Liver (tissue), 3 donors: Measurements from ENCODE around the gene MTERF1.

Source experiments
- FOXA2 ChIP-seq: IDR thresholded peaks from 2 replicates; pipeline ENCODE4 v1.6.1; 2016; ENCODE audit warnings: antibody characterized with exemption
- GABPA ChIP-seq, 2 donors: IDR thresholded peaks in 1 of 2; conservative IDR thresholded peaks in 1 of 2; 2 replicates each; pipeline ENCODE4 v1.6.1; 2016; ENCODE audit warnings: antibody characterized with exemption in 2 of 2, mild to moderate bottlenecking in 1 of 2, moderate library complexity in 1 of 2
- RAD21 ChIP-seq, 2 donors: IDR thresholded peaks; 2 replicates each; pipeline ENCODE4 v1.6.1; 2016; ENCODE audit warnings: antibody characterized with exemption in 2 of 2, mild to moderate bottlenecking in 2 of 2
- SP1 ChIP-seq: IDR thresholded peaks from 2 replicates; pipeline ENCODE4 v1.6.1; 2018; ENCODE audit warnings: antibody characterized with exemption, mild to moderate bottlenecking
- TAF1 ChIP-seq: conservative IDR thresholded peaks from 2 replicates; pipeline ENCODE4 v1.6.1; 2016; ENCODE audit warnings: antibody characterized with exemption, mild to moderate bottlenecking
- TF ChIP-seq, protein P1 (sequence below): fragments of 150-350 bp; IDR thresholded peaks from 2 replicates; pipeline ENCODE4 v1.5.1; 2017; ENCODE audit warnings: improper control_type of control experiment, low read depth, low read length; ENCODE audit not compliant: missing input control
- TF ChIP-seq, protein P2 (sequence below): IDR thresholded peaks from 2 replicates; pipeline ENCODE4 v1.6.1; 2016; ENCODE audit warnings: antibody characterized with exemption, mild to moderate bottlenecking
- TF ChIP-seq, protein P3 (sequence below): IDR thresholded peaks from 2 replicates; pipeline ENCODE4 v1.6.1; 2016; ENCODE audit warnings: antibody characterized with exemption
- donor health status: healthy.
- donor health status: healthy.

DNA sequence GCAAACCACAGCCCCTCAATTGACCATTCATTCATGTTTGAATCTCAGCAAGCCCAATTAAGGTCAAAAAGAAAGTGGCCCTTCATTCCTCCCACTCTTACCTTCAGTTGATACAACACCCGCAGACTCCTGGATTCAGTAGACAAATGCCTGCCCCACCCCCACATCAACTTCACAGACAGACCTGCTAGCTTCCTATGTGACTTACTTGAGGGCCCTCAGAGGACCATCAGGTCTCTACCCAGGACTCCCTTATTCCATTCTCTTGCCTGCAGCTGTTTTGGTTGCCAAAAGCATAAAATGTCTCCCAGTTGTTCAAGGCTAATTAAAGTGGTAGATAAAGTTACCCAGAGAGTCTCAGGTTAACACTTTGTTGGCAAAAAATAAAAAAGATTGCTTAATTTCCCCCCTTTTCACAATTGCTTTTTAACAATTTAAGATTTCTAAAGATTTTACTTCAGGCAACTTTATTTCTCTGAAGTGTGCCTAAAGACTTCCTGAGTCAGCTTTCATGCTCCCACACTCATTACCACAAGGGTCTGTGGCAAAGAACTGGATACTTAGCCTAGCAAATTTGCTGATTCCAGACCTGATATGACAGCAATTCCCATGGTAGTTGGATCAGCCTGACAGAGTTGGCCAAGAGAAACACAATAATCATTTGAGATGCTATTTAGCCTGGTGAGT is 3.3 kb upstream of the MTERF1 start:
- TF ChIP-seq, protein P1, sequence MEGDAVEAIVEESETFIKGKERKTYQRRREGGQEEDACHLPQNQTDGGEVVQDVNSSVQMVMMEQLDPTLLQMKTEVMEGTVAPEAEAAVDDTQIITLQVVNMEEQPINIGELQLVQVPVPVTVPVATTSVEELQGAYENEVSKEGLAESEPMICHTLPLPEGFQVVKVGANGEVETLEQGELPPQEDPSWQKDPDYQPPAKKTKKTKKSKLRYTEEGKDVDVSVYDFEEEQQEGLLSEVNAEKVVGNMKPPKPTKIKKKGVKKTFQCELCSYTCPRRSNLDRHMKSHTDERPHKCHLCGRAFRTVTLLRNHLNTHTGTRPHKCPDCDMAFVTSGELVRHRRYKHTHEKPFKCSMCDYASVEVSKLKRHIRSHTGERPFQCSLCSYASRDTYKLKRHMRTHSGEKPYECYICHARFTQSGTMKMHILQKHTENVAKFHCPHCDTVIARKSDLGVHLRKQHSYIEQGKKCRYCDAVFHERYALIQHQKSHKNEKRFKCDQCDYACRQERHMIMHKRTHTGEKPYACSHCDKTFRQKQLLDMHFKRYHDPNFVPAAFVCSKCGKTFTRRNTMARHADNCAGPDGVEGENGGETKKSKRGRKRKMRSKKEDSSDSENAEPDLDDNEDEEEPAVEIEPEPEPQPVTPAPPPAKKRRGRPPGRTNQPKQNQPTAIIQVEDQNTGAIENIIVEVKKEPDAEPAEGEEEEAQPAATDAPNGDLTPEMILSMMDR, result no peak
- no peak for TF ChIP-seq RAD21 (IDR thresholded peaks at IDR 0.05)
- TF ChIP-seq, protein P2, sequence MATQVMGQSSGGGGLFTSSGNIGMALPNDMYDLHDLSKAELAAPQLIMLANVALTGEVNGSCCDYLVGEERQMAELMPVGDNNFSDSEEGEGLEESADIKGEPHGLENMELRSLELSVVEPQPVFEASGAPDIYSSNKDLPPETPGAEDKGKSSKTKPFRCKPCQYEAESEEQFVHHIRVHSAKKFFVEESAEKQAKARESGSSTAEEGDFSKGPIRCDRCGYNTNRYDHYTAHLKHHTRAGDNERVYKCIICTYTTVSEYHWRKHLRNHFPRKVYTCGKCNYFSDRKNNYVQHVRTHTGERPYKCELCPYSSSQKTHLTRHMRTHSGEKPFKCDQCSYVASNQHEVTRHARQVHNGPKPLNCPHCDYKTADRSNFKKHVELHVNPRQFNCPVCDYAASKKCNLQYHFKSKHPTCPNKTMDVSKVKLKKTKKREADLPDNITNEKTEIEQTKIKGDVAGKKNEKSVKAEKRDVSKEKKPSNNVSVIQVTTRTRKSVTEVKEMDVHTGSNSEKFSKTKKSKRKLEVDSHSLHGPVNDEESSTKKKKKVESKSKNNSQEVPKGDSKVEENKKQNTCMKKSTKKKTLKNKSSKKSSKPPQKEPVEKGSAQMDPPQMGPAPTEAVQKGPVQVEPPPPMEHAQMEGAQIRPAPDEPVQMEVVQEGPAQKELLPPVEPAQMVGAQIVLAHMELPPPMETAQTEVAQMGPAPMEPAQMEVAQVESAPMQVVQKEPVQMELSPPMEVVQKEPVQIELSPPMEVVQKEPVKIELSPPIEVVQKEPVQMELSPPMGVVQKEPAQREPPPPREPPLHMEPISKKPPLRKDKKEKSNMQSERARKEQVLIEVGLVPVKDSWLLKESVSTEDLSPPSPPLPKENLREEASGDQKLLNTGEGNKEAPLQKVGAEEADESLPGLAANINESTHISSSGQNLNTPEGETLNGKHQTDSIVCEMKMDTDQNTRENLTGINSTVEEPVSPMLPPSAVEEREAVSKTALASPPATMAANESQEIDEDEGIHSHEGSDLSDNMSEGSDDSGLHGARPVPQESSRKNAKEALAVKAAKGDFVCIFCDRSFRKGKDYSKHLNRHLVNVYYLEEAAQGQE, result no peak
- TF ChIP-seq, protein P3, sequence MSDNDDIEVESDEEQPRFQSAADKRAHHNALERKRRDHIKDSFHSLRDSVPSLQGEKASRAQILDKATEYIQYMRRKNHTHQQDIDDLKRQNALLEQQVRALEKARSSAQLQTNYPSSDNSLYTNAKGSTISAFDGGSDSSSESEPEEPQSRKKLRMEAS, result no peak
- TF ChIP-seq SP1, result no peak
- no peak for TF ChIP-seq GABPA (IDR thresholded peaks at IDR 0.05 in 1 of 2, conservative IDR thresholded peaks at IDR 0.05 in 1 of 2)
- no peak for TF ChIP-seq FOXA2
- TF ChIP-seq TAF1, result no peak
